Endothelial cell of umbilical vein (primary cell): ENCODE measurements around the gene CKS1B. TPM values are rescaled to one million over a fixed set of nuclear protein-coding genes. Genes with fewer than 3 reads are reported as not detected.

Source experiments
- BruUV-seq: library from RNA; stranded (reverse); fragments of 400-500 nt; replicated peaks from 2 replicates; lab custom pipeline; 2021; lab: Mats Ljungman, UMichigan
- CTCF ChIA-PET: fragments of 300-600, 350-600 bp; sonication (Branson Sonifier 250); formaldehyde crosslinking; loops from one replicate; lab custom pipeline; 2021; ENCODE audit warnings: antibody characterized with exemption, inconsistent platforms; lab: Charles Lee
- POLR2A ChIA-PET: fragments of 300-600, 350-600 bp; sonication (Branson Sonifier 250); formaldehyde crosslinking; loops from one replicate; lab custom pipeline; 2021; ENCODE audit warnings: antibody characterized with exemption, inconsistent platforms; lab: Charles Lee
- DNase-seq: peaks from one replicate; pipeline ENCODE4 v3.0.0-alpha.2; 2011; ENCODE audit warnings: low read depth, low spot score
- FAIRE-seq: peaks from 2 replicates; lab custom pipeline; 2011; peaks lifted over from hg19 to GRCh38; lab: Jason Lieb, UNC
- H2AFZ ChIP-seq: 2 replicates; pipeline ENCODE4 v1.6.0; 2012; ENCODE audit warnings: low read depth, low read length, control low read depth, inconsistent platforms
- H3K27ac ChIP-seq: 2 replicates; pipeline ENCODE4 v1.5.1; 2011; ENCODE audit warnings: low read depth, mild to moderate bottlenecking, control low read depth, low read length, moderate library complexity; ENCODE audit not compliant: insufficient read depth
- H3K27me3 ChIP-seq, 2 experiments: 2 replicates each; pipeline versions ENCODE4 v1.6.0 to v1.6.1; 2011; ENCODE audit warnings: low read length in 2 of 2, mixed read lengths in 1 of 2; ENCODE audit not compliant: control insufficient read depth in 2 of 2, insufficient read depth in 2 of 2
- H3K36me3 ChIP-seq, 2 experiments: 2 replicates in 1 of 2; 3 replicates in 1 of 2; pipeline ENCODE4 v1.5.1; 2011; ENCODE audit warnings: low read length in 2 of 2, mild to moderate bottlenecking in 1 of 2, moderate library complexity in 1 of 2; ENCODE audit not compliant: control insufficient read depth in 2 of 2, insufficient read depth in 2 of 2; ENCODE audit errors: extremely low read depth in 1 of 2
- H3K4me1 ChIP-seq: 3 replicates; pipeline ENCODE4 v1.5.1; 2011; ENCODE audit warnings: mild to moderate bottlenecking, low read length; ENCODE audit not compliant: control insufficient read depth, insufficient read depth; ENCODE audit errors: extremely low read depth
- H3K4me2 ChIP-seq: 2 replicates; pipeline ENCODE4 v1.6.1; 2011; ENCODE audit warnings: low read length, control low read depth, mixed read lengths; ENCODE audit not compliant: insufficient read depth
- H3K4me3 ChIP-seq, 3 experiments: fragments of 200-600 bp in 1 of 3; sonication (generic), shearing (Covaris generic) in 1 of 3; replicated peaks in 1 of 3; 2 replicates each; pipeline ENCODE4 v1.5.1; 2011 to 2016; ENCODE audit warnings: control low read depth in 3 of 3, low read length in 3 of 3, mild to moderate bottlenecking in 2 of 3, inconsistent platforms in 1 of 3, low read depth in 1 of 3, moderate library complexity in 1 of 3; ENCODE audit not compliant: insufficient read depth in 1 of 3
- H3K79me2 ChIP-seq: 2 replicates; pipeline ENCODE4 v1.6.0; 2012; ENCODE audit warnings: low read length, inconsistent platforms; ENCODE audit not compliant: control insufficient read depth, insufficient read depth
- H3K9ac ChIP-seq: replicated peaks from 2 replicates; pipeline ENCODE3; 2011; ENCODE audit warnings: low read length, control low read depth; ENCODE audit not compliant: insufficient read depth; ENCODE audit errors: extremely low read depth
- H3K9me1 ChIP-seq: replicated peaks from 3 replicates; pipeline ENCODE4 v1.6.0; 2011; ENCODE audit warnings: mild to moderate bottlenecking, low read length; ENCODE audit not compliant: control insufficient read depth, insufficient read depth; ENCODE audit errors: extremely low read depth
- H3K9me3 ChIP-seq: replicated peaks from 2 replicates; pipeline ENCODE4 v1.5.1; 2012; ENCODE audit warnings: low read length, inconsistent platforms; ENCODE audit not compliant: control insufficient read depth, insufficient read depth
- H4K20me1 ChIP-seq: replicated peaks from 2 replicates; pipeline ENCODE3; 2011; ENCODE audit warnings: mild to moderate bottlenecking, low read length; ENCODE audit not compliant: control insufficient read depth, insufficient read depth; ENCODE audit errors: extremely low read depth
- EZH2 ChIP-seq: IDR thresholded peaks from 2 replicates; pipeline ENCODE4 v1.6.1; 2012; ENCODE audit warnings: borderline replicate concordance, low read depth, mild to moderate bottlenecking, moderate library complexity, low read length, inconsistent platforms; ENCODE audit not compliant: severe bottlenecking
- FOS ChIP-seq: IDR thresholded peaks from 2 replicates; pipeline ENCODE4 v1.6.1; 2011; ENCODE audit warnings: mild to moderate bottlenecking, low read length, moderate library complexity, borderline replicate concordance; ENCODE audit not compliant: insufficient read depth
- GATA2 ChIP-seq: IDR thresholded peaks from 2 replicates; pipeline ENCODE4 v1.7.0; 2011; ENCODE audit warnings: low read depth, mild to moderate bottlenecking, moderate library complexity, mixed read lengths, low read length; ENCODE audit not compliant: insufficient read length, insufficient read depth
- MYC ChIP-seq: IDR thresholded peaks from one replicate; pipeline ENCODE4 v1.6.1; 2011; ENCODE audit warnings: mild to moderate bottlenecking, low read depth, low read length
- POLR2A ChIP-seq: IDR thresholded peaks from 2 replicates; pipeline ENCODE4 v1.6.1; 2012; ENCODE audit warnings: low read depth, mild to moderate bottlenecking, control low read depth, low read length
- POLR2AphosphoS5 ChIP-seq: IDR thresholded peaks from 2 replicates; pipeline ENCODE4 v1.6.1; 2012; ENCODE audit warnings: low read depth, mild to moderate bottlenecking, control low read depth, low read length, moderate library complexity; ENCODE audit not compliant: insufficient read depth
- dilution Hi-C: fragments of 300-500 bp; cut with MboI; formaldehyde crosslinking; loops from one replicate; pipeline ENCODE4 v1.15.0; 2019; ENCODE audit warnings: low sequenced_read_pairs; ENCODE audit not compliant: extremely low pct_ligation_motif_present
- intact Hi-C: fragments of 100-400 bp; cut with micrococcal nuclease; formaldehyde crosslinking; loops from one replicate; pipeline ENCODE4 v1.10.0; 2022
- polyA plus RNA-seq, 4 experiments: library from polyadenylated mRNA; depleted of rRNA in 3 of 4; stranded (reverse) in 3 of 4; unstranded in 1 of 4; fragments of >200 nt; gene quantifications; 2 replicates each; pipeline versions ENCODE4 v1.2.1 to v1.2.3, GENCODE V29; 2011 to 2012; ENCODE audit warnings: missing spikeins in 1 of 4
- total RNA-seq: library from RNA; stranded (reverse); gene quantifications from 2 replicates; pipeline ENCODE4 v1.2.3, GENCODE V29; 2021
- TF ChIP-seq, protein P1 (sequence below), 2 donors: IDR thresholded peaks; 1 replicate in 1 of 2; 2 replicates in 1 of 2; pipeline ENCODE4 v1.5.1; 2011; ENCODE audit warnings: low read length in 2 of 2, mild to moderate bottlenecking in 2 of 2, moderate library complexity in 2 of 2, control low read depth in 1 of 2, inconsistent platforms in 1 of 2, low read depth in 1 of 2; ENCODE audit not compliant: insufficient read depth in 1 of 2; ENCODE audit errors: extremely low read depth in 1 of 2
- TF ChIP-seq, protein P2 (sequence below): IDR thresholded peaks from 2 replicates; pipeline ENCODE4 v1.6.1; 2011; ENCODE audit not compliant: insufficient read depth, insufficient read length

The CKS1B gene
- total and polyA plus RNA-seq, 2 donors (not counting 3 experiments of a cell fraction or from before 2014, with no cell fraction given), result 126 to 280 TPM

DNA sequence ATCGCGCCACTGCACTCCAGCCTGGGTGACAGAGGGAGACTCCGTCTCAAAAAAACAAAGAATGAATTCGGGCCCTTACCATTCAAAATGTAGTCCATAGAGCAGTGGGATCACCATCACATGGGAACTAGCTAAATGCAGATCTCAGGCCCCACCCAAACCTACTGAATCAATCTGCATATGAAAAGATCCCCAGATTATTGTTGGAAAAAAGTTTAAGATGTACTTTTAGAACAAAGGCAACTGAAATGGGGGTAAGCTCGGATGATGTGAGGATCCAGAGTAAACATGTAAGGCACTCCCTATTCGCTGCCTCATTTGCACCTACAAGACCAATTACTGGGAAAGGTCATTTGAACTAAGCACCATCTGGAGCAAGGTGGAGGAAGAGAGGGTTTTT, 7.9 kb downstream of the CKS1B start:
- no peaks in the 10 kb centered on the region for H3K9me1 ChIP-seq
- H3K4me2 ChIP-seq, result peak overlapping the region; percentile 79
- no peaks in the 10 kb centered on the region for H3K27me3 ChIP-seq
- H2AFZ ChIP-seq, result peak overlapping the region; percentile 61
- CTCF ChIA-PET, result interaction anchor here (1.4 kb wide), 1 partner anchor 46 kb away, joined by 3 read pairs; the partner anchor contains the start of gene PMVK
- H3K27ac ChIP-seq, result no peak overlapping the region
- intact Hi-C loops (no loop called here), dilution Hi-C loops (no loop called here)
- H4K20me1 ChIP-seq, result no peaks in the 10 kb centered on the region
- POLR2A ChIA-PET, result interaction anchor here (1.4 to 1.7 kb wide), 2 partner anchors 9 to 12 kb away, joined by 4 read pairs; partner anchors contain the start of gene SHC1
- TF ChIP-seq, protein P1, sequence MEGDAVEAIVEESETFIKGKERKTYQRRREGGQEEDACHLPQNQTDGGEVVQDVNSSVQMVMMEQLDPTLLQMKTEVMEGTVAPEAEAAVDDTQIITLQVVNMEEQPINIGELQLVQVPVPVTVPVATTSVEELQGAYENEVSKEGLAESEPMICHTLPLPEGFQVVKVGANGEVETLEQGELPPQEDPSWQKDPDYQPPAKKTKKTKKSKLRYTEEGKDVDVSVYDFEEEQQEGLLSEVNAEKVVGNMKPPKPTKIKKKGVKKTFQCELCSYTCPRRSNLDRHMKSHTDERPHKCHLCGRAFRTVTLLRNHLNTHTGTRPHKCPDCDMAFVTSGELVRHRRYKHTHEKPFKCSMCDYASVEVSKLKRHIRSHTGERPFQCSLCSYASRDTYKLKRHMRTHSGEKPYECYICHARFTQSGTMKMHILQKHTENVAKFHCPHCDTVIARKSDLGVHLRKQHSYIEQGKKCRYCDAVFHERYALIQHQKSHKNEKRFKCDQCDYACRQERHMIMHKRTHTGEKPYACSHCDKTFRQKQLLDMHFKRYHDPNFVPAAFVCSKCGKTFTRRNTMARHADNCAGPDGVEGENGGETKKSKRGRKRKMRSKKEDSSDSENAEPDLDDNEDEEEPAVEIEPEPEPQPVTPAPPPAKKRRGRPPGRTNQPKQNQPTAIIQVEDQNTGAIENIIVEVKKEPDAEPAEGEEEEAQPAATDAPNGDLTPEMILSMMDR (IDR thresholded peaks at IDR 0.05; ENCODE audit: extremely low read depth in 1 of 2, insufficient read depth in 1 of 2, low read depth in 1 of 2, low read length in 2 of 2), result no peak
- TF ChIP-seq POLR2A (no peak), FOS (no peak), MYC (no peak), GATA2 (no peak), EZH2 (no peak), POLR2AphosphoS5 (no peak)
- TF ChIP-seq, protein P2, sequence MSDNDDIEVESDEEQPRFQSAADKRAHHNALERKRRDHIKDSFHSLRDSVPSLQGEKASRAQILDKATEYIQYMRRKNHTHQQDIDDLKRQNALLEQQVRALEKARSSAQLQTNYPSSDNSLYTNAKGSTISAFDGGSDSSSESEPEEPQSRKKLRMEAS, result no peak
- DNase-seq (no peak), FAIRE-seq (no peak)
- peak overlapping the region in 1 of 3 experiments; percentile 58 for H3K4me3 ChIP-seq
- TSS peak; percentile 89 for BruUV-seq
- H3K9me3 ChIP-seq, result no peaks in the 10 kb centered on the region
- H3K36me3 ChIP-seq, result peaks cover 0 to 3% of the 10 kb centered on the region in 2 experiments
- peaks cover 29% of the 10 kb centered on the region for H3K79me2 ChIP-seq
- H3K9ac ChIP-seq, result peak overlapping the region; percentile 46
- H3K4me1 ChIP-seq, result peaks cover 11% of the 10 kb centered on the region
